ENCODE results near the gene AXIN1. TPM values are rescaled to one million over a fixed set of nuclear protein-coding genes. Genes with fewer than 3 reads are reported as not detected.
"Not testable (repeated sequence)": the region's sequence is repeated elsewhere in the genome, so short reads cannot be mapped to it uniquely, and the experiment has no call there.

The AXIN1 gene
- total RNA-seq, 1 experiment from 2014 or later: 50.3 TPM

DNA sequence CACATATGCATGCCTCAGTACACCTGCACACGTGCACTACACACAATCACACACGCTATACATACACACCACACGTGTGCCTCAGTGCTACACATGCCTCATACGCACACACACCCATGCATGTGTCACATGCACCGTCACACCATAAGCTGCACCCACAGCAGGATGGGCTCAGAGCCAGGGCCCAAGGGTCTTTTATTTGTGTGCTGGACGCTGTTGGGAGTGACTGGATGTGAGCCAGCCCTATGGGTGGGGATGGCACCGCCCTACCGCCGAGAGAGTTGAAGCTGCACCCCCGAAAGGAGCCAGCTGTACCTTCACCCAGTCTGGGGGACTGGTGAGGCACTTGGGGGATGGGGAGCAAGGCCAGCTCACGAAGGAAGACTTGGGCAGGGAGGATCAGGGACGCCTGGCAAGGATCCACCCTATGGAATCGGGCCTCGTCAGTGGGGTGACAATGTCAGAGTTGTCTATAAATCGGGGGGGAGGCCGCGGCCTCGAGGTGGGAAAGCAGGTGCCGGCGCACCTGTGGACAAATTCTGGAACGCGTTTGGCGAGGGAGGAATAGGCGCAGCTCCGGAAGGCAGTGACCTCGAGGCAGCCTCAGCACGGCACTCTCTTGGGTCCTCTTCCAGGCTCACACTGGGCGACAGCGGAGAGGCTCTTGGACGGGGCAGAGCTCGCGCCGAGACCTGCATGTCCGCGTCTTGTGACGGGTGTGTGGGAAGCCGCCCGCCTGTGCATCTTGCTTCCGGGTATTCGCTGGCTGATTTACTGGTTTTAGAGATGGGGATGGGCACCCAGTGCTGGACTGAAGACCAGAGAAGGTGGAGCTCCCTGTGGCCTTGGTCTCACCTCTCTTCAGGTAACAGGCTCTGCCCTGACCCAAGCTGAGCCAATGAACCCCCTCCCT lies 84.1 kb downstream of the AXIN1 start:
- H3K27me3 Mint-ChIP-seq (ENCODE audit: low read depth): peaks cover 3% of the 10 kb centered on the region; the same call in 1 of the 2 replicates
- no peak for DNase-seq (ENCODE audit: low spot score)
- TF ChIP-seq, protein P1, sequence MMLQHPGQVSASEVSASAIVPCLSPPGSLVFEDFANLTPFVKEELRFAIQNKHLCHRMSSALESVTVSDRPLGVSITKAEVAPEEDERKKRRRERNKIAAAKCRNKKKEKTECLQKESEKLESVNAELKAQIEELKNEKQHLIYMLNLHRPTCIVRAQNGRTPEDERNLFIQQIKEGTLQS (CRISPR knock-in tag; conservative IDR thresholded peaks at IDR 0.05): no peak
- TF ChIP-seq ARID4B (CRISPR knock-in tag; IDR thresholded peaks at IDR 0.05; ENCODE audit: borderline replicate concordance) (no peak), ESRRA (CRISPR knock-in tag; IDR thresholded peaks at IDR 0.05; ENCODE audit: borderline replicate concordance) (no peak)
- TF ChIP-seq, protein P2, sequence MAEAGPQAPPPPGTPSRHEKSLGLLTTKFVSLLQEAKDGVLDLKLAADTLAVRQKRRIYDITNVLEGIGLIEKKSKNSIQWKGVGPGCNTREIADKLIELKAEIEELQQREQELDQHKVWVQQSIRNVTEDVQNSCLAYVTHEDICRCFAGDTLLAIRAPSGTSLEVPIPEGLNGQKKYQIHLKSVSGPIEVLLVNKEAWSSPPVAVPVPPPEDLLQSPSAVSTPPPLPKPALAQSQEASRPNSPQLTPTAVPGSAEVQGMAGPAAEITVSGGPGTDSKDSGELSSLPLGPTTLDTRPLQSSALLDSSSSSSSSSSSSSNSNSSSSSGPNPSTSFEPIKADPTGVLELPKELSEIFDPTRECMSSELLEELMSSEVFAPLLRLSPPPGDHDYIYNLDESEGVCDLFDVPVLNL (CRISPR knock-in tag; IDR thresholded peaks at IDR 0.05; ENCODE audit: borderline replicate concordance, low read depth): no peak
- no peak overlapping the region for H3K4me3 Mint-ChIP-seq
- no peaks in the 10 kb centered on the region for H3K36me3 Mint-ChIP-seq
- ChIA-PET POLR2A (interaction anchor here (0.6 kb wide), 1 partner anchor 48 kb away, joined by 5 read pairs; no protein-coding TSS in a partner anchor), CTCF (interaction anchor here (0.6 to 1.5 kb wide), 4 partner anchors 85 to 162 kb away, joined by 3 to 7 read pairs (median 4); no protein-coding TSS in a partner anchor)
- no peaks in the 10 kb centered on the region for H3K9me3 Mint-ChIP-seq
- H3K27ac Mint-ChIP-seq: peak overlapping the region; percentile 72; the same call in 1 of the 2 replicates
- no peak for ATAC-seq
- no peaks in the 10 kb centered on the region for H3K4me1 Mint-ChIP-seq

GRCh38 chr16:267562-267961 lies 85.0 kb downstream of the AXIN1 start:
- CTCF ChIA-PET; DNase-seq (ENCODE audit: low spot score); ATAC-seq; H3K27me3 Mint-ChIP-seq (ENCODE audit: low read depth); H3K4me3 Mint-ChIP-seq; H3K36me3 Mint-ChIP-seq; H3K9me3 Mint-ChIP-seq; POLR2A ChIA-PET; H3K4me1 Mint-ChIP-seq: not testable (repeated sequence)
- peak overlapping the region; percentile 72 for H3K27ac Mint-ChIP-seq

GRCh38 chr16:266258-267164 lies 86.0 kb downstream of the AXIN1 start:
- Mint-ChIP-seq H3K27ac (no peak overlapping the region), H3K4me3 (no peak overlapping the region), H3K36me3 (no peaks in the 10 kb centered on the region; the same call in 1 of the 2 replicates), H3K27me3 (ENCODE audit: low read depth) (no peaks in the 10 kb centered on the region), H3K9me3 (no peaks in the 10 kb centered on the region), H3K4me1 (no peaks in the 10 kb centered on the region)
- DNase-seq (ENCODE audit: low spot score) (no peak), ATAC-seq (no peak)
- TF ChIP-seq EMX1 (CRISPR knock-in tag; IDR thresholded peaks at IDR 0.05) (no peak), PRRX2 (CRISPR knock-in tag; IDR thresholded peaks at IDR 0.05) (no peak), FOXP1 (CRISPR knock-in tag; IDR thresholded peaks at IDR 0.05; ENCODE audit: borderline replicate concordance) (0 out of 2 replicates have a peak, but pooled peaks have one; percentile 12), NR3C1 (CRISPR knock-in tag; conservative IDR thresholded peaks at IDR 0.05; ENCODE audit: low read depth) (no peak)
- POLR2A ChIA-PET: no interaction called here
- CTCF ChIA-PET: interaction anchor here (0.5 kb wide), 1 partner anchor 28 kb away, joined by 3 read pairs; no protein-coding TSS in a partner anchor

DNA sequence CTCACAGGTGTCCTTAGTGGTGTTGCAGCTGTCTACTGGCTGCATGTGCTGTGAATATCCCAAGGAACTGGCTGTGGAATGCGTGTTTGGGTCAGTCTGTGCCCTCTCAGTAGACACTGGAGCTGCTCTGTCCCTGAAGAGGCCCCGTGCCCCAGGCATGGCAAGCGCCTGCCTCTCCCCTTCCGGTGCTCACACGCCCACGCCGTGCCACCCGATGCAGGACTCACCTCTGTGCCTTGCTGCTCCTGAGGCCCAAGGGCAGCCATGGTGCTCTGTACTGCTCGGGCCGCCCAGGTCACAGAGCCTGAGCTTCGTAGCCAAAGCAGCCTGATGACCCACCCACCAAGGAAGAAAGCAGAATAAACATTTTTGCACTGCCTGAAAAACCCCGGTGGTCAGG lies 86.8 kb downstream of the AXIN1 start:
- TF ChIP-seq, protein P3, sequence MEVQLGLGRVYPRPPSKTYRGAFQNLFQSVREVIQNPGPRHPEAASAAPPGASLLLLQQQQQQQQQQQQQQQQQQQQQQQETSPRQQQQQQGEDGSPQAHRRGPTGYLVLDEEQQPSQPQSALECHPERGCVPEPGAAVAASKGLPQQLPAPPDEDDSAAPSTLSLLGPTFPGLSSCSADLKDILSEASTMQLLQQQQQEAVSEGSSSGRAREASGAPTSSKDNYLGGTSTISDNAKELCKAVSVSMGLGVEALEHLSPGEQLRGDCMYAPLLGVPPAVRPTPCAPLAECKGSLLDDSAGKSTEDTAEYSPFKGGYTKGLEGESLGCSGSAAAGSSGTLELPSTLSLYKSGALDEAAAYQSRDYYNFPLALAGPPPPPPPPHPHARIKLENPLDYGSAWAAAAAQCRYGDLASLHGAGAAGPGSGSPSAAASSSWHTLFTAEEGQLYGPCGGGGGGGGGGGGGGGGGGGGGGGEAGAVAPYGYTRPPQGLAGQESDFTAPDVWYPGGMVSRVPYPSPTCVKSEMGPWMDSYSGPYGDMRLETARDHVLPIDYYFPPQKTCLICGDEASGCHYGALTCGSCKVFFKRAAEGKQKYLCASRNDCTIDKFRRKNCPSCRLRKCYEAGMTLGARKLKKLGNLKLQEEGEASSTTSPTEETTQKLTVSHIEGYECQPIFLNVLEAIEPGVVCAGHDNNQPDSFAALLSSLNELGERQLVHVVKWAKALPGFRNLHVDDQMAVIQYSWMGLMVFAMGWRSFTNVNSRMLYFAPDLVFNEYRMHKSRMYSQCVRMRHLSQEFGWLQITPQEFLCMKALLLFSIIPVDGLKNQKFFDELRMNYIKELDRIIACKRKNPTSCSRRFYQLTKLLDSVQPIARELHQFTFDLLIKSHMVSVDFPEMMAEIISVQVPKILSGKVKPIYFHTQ (CRISPR knock-in tag; IDR thresholded peaks at IDR 0.05): no peak
- TF ChIP-seq NR2C2 (CRISPR knock-in tag; IDR thresholded peaks at IDR 0.05) (no peak), RELA (CRISPR knock-in tag; IDR thresholded peaks at IDR 0.05; ENCODE audit: borderline replicate concordance) (no peak), SP1 (CRISPR knock-in tag; conservative IDR thresholded peaks at IDR 0.05) (no peak), GTF2I (CRISPR knock-in tag; conservative IDR thresholded peaks at IDR 0.05) (no peak)
- TF ChIP-seq, protein P1 (CRISPR knock-in tag; conservative IDR thresholded peaks at IDR 0.05): no peak
- peak overlapping the region; percentile 76; the same call in 1 of the 2 replicates for H3K27ac Mint-ChIP-seq
- ChIA-PET CTCF (no interaction called here), POLR2A (no interaction called here)
- ATAC-seq (no peak), DNase-seq (ENCODE audit: low spot score) (no peak)
- no peaks in the 10 kb centered on the region for H3K9me3 Mint-ChIP-seq
- no peaks in the 10 kb centered on the region for H3K27me3 Mint-ChIP-seq (ENCODE audit: low read depth)
- H3K36me3 Mint-ChIP-seq: peaks cover 3% of the 10 kb centered on the region; the same call in 1 of the 2 replicates
- H3K4me1 Mint-ChIP-seq: no peaks in the 10 kb centered on the region
- no peak overlapping the region for H3K4me3 Mint-ChIP-seq

Data from WTC11 (cell line).